Hepatic stellate cell (primary cell): Measurements from ENCODE around the gene NARS2.
"Not testable (repeated sequence)": the region's sequence is repeated elsewhere in the genome, so short reads cannot be mapped to it uniquely, and the experiment has no call there.

Experiments
- DNase-seq: peaks from one replicate; pipeline ENCODE4 v3.0.0; 2011; ENCODE audit warnings: low spot score

Gene NARS2, protein sequence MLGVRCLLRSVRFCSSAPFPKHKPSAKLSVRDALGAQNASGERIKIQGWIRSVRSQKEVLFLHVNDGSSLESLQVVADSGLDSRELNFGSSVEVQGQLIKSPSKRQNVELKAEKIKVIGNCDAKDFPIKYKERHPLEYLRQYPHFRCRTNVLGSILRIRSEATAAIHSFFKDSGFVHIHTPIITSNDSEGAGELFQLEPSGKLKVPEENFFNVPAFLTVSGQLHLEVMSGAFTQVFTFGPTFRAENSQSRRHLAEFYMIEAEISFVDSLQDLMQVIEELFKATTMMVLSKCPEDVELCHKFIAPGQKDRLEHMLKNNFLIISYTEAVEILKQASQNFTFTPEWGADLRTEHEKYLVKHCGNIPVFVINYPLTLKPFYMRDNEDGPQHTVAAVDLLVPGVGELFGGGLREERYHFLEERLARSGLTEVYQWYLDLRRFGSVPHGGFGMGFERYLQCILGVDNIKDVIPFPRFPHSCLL

DNA sequence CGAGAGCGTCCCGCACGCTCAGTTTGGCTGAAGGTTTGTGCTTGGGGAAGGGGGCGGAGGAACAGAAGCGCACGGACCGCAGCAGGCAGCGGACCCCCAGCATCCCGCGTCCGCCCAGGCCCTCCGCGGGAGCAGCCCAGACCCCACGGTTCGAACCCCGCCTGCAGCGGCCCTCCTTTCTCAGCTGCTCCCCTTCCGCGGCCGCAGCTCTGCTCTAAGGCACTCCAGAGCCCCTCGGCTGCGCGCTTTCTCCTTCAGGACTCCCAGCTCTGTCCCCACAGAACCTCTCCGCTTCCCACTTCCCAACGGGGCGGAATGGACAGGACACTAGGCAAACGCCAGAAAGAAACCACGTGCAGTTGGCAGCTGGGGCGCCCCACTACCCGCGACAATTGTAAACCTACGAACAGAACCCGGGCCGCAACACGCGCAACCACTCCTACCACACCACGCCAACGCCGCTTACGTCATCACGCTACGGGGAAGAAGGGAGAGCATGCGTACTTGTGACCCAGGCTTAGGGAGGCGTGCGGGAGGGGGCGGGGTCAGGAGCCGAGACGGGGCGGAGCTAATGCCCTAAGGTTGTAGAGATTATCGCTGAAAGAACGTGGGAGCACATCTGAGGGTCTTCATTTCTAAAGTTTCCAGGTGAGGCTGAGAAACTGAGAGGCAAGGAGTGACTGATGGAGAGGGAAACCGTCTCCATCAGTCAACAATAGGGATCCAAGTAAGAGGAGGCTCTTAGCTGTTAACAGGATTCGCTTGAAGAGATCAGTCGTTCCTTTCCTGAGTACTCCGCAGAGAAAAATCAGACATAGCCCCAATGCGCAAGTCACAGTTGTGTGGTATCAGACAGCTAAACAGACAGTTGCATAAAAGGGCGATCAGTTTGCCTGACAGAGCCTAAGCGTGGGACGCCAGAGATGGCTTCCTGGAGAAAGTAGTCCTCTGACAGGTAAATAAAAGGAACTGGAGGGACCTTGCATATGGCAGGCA, at the start of gene NARS2:
Gene NARS2 (minus strand): TSS at position 479 of the 996 bp plus-strand sequence. CDS start 376 bp downstream, at position 103.
- DNase-seq = peak; percentile 96

DNA sequence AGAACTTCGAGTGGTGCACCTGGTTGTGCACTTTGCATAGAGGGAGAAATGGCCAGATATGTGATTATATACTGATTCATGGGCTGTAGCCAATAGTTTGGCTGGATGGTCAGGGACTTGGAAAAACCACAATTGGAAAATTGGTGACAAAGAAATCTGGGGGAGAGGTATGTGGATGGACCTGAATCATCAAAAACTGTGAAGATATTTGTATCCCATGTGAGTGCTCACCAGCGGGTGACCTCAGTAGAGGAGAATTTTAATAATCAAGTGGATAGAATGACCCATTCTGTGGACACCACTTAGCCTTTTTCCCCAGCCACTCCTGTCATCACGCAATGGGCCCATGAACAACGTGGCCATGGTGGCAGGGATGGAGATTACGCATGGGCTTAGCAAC, 48.0 kb upstream of the NARS2 start:
- no peak for DNase-seq

DNA sequence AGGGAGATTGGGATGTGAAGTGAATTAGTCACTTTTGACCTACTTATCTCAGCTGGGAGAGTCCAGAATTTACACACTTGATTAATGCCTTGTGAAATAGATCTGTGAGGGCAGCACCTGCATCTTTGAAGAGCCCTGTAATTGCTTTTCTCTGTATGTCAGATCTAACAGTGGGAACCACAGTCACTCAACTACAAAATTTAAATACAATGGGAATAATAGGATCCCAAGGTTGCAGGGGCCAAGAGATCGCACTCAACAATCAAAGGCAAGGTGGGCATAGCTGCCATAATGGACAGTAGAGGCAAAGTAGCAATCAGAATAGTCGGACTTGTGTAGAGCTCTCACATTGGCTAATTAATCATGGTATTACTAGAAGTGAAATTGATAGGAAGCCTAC, 45.5 kb upstream of the NARS2 start:
- DNase-seq = no peak

DNA sequence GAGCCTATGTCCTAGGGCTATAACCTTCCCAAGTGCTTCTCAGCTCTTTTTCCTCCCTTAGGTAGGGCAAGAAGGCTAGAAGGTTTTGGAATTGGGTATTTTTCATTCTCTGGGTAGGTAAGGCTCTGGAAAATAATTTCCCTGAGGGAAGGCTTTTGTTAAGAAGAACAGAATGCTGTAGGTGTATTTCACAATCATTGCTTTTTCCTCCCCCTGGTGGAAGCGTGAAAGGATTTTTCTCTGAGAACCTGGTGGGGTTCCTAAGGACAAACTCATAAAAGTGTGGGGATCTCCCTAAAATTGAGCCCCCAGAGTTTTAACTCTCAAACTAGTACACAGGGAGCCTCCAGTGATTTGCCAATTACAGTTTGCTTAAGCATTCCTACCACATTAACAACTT, 41.1 kb upstream of the NARS2 start:
- DNase-seq = no peak

DNA sequence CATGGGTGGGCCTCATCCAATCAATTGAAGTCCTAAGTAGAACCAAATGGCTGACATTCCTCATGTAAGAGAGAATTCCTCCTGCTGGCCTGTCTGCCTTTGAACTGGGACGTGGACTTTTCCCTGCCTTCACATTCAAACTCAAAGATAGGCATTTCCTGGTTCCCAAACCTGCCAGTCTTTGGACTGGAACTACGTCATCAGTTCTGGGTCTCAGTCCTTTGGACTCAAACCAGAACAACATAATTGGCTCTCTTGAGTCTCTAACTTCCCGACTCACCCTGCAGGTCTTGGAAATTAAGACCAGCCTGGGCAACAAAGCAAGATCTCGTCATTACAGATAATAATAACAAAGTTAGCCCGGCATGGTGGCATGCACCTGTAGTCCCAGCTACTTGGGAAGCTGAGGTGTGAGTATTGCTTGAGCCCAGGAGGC, 38.7 kb upstream of the NARS2 start:
- DNase-seq = no peak

DNA sequence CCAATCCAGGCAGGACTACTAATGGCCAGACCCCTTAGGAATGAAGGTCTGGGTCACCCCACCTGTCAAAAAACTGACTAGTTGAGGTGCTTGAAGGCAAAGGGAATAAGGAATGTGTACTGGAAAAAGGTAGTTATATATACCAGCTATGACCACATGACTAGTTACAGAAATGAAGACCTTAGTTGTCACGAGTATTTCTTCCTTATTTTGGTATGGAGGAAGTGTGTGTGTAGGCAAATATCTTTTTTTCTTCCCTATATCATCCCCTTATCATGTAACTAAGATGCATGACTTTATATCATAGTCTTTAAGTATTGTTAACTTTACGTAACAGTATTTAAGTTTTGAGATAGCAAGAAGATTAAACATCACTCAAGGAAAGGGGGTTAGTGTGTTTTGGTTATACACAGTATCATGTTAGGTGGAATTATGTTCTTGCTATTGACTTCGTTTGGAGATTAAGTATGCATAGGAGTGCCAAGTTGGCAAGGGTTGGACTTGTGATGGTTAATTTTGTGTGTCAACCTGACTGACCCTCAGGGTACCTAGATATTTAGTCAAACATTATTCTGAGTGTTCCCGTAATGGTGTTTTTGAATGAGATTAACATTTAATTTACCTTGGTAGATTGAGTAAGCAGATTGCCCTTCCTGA, 38.2 kb upstream of the NARS2 start:
- no peak for DNase-seq

DNA sequence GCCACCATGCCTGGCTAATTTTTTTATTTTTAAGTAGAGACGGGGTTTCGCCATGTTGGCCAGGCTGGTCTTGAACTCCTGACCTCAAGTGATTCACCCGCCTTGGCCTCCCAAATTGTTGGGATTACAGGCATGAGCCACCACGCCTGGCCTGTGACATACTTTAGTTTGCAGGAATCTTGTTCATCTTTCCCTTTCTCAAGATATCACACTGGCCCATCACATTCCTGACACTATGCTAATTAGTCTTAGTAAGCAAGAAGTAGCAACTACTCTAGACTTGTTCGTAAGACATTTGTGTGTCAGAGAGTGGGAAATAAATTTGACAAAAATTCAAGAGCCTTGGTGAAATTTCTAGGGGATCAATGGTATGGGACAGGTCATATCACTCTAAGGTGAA, 34.7 kb upstream of the NARS2 start:
- DNase-seq = not testable (repeated sequence)

DNA sequence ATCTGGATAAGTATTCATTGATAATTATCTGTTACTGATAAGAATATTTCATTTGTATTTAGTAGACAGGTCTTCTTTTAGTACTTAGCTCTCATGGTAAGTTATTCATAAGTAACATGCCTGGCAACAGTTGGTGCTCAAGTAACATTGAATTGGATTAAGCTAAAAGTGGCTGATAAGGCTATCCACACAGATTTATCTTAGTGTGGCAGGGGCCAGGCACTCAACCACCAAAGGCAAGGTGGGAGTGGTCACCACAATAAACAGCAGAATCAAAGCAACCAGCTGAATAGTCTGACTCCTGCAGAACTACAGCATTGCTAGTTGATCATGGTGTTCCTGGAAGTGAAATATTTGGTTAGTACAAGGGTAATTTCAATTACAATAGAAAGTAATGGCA, 33.0 kb upstream of the NARS2 start:
- no peak for DNase-seq

DNA sequence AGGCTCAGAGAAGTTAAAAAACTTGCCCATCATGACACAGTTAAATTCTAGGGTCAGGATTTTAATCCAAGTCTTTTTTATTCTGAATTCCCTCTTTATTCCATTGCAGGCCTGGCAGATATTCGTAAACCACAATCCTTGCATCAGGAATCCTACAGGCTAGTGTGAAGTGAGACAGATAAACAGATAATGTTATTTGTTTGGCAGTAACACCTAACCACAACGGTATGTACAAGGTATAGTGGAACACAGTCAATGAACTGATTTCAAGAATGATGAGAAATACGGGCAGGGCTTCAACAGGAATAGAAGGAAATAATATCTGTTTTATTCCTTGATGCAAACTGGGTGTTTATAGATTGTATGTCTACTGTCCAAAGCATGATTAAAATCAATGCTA, 32.0 kb upstream of the NARS2 start:
- no peak for DNase-seq

DNA sequence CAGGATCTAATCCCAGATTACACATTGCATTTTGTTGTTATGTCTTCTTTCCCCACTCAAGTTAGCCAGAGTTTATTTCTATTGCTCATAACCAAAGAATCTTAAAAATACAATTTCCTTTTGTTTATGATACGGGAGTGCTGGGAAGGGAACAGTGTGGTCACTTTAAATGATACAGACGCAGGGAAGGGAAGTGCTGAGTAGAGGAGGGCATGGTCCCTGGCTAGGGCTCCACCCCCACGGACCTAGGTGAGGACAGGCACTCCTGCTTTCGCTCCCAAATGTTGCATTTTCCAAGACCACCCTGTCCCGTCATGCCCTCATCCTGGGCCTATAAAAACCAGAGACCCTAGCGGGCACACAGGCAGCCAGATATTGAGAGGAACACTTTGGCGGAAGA, 30.6 kb upstream of the NARS2 start:
- DNase-seq = no peak

DNA sequence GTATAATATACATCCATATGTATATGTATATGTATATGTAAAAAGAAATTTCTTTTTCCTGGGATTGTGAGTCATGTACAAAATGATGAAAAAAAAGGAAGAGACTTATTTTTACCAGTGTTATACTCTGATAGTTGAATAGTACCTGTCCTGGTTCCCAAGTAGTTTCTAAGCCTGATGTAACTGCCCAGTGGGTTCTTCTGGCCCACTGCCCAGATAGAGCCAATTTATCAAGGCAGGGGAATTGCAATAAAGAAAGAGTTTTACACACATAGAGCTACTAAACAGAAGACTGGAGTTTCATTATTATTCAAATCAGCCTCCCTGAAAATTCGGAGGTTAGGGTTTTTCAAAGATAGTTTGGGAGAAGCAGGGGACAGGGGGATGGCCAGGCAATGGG, 29.1 kb upstream of the NARS2 start:
- DNase-seq = no peak

DNA sequence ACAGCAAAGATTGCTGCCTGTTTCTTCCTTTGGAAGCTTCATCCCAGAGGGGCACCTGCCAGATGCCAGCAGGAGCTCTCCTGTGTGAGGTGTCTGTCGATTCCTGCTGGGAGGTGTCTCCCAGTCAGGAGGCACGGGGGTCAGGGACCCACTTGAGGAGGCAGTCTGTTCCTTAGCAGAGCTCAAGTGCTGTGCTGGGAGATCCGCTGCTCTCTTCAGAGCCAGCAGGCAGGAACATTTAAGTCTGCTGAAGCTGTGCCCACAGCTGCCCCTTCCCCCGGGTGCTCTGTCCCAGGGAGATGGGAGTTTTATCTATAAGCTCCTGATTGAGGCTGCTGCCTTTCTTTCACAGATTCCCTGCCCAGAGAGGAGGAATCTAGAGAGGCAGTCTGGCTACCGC, 28.1 kb upstream of the NARS2 start:
- DNase-seq = not testable (repeated sequence)

DNA sequence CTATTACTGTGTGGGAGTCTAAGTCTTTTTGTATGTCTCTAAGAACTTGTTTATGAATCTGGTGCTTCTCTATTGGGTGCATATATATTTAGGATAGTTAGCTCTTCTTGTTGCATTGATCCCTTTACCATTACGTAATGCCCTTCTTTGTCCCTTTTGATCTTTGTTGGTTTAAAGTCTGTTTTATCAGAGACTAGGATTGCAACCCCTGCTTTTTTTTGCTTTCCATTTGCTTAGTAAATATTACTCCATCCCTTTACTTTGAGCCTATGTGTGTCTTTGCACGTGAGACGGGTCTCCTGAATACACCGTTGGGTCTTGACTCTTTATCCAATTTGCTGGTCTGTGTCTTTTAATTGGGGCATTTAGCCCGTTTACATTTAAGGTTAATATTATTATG, 26.4 kb upstream of the NARS2 start:
- DNase-seq = not testable (repeated sequence)

DNA sequence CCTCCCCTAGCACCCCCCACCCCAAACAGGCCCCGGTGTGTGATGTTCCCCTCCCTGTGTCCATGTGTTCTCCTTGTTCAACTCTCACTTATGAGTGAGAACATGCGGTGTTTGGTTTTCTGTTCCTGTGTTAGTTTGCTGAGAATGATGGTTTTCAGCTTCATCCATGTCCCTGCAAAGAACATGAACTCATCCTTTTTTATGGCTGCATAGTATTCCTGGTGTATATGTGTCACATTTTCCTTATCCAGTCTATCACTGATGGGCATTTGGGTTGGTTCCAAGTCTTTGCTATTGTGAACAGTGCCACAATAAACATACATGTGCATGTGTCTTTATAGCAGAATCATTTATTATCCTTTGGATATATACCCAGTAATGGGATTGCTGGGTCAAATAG, 22.9 kb upstream of the NARS2 start:
- DNase-seq = not testable (repeated sequence)

DNA sequence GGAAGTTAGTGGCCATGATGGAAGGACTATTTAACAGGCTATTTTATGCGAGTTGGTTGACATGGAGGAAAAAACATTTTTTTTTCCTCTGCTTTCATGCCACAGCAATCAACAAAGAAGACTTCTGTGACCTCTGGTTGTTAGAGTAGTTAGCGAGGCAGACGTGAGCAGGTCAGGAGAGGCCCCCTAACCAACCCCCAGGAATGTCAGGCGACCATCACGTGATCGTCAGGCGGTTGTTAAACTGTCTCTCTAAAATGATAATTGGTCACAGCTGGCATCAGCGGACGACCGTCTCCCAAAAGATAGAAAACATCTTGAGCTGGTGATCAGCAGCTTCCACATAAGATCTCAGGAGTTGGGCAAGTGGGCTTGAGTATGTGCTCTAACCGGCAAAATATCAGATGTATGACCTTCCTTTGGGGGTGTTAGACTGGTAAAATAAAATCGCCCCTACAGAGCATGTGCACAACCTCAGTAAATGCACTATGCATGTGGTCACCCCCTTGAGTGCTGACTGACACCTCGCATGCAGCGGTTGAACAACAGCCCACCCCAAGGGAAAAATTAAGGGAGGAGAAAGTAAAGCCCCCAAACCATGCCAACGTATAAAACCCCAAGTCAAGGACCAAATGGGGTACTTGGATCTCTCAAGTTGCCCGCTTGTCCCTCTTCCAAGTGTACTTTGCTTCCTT, 20.9 kb upstream of the NARS2 start:
- DNase-seq = no peak

DNA sequence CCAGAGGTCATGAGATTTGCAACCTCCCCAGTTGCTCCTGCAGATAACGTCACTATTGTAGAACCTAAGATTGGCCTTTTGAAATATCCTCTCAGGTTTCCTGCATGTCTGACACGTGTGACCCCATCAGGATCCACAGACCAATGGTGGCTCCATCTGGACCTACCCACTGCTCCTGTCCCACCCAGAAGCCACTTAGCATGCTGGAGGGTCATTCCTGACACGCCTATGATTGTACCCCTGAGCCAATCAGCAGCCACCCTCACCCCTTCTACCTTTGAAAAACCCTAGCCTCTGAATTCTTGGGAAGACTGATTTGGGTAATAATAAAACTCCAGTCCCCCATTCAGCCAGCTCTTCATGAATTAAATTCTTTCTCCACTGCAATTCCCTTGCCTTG, 20.1 kb upstream of the NARS2 start:
- no peak for DNase-seq

DNA sequence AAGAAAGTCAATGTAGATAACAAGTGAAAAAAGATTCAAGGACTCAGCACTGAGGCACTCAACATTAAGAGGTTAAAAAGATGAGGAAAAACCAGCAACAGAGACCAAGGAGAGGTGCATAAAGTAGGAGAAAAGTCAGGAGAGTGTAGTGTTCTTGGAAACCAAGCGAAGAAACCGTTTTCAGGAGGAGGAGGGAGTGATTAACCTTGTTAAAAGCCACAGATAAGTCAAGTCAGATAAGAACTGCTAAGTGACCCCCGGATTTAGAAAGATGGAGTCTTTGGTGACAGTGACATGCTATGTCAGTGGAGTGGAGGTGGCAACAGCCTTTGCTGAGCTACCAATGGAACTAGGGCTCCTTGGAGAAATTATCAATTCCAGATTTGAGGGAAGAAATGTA, 13.9 kb upstream of the NARS2 start:
- no peak for DNase-seq

DNA sequence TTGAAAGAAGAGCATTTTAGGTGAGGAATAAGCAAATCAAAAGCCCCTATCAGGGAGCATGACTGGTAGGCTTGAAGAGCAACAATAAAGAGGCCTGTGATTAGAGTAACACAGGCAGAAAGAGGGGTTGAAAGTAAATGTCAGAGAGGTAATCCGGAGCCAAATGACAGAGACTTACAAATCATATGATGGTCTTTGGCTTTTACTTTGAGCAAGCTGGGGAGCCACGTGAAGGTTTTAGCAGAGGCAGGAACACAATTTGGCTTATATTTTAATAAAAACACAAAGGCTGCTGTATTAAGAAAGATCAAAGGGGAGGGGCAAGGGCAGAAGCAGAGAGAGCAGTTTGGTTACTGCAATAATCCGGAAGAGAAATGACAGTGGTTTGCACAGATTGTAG, 12.8 kb upstream of the NARS2 start:
- DNase-seq = no peak

DNA sequence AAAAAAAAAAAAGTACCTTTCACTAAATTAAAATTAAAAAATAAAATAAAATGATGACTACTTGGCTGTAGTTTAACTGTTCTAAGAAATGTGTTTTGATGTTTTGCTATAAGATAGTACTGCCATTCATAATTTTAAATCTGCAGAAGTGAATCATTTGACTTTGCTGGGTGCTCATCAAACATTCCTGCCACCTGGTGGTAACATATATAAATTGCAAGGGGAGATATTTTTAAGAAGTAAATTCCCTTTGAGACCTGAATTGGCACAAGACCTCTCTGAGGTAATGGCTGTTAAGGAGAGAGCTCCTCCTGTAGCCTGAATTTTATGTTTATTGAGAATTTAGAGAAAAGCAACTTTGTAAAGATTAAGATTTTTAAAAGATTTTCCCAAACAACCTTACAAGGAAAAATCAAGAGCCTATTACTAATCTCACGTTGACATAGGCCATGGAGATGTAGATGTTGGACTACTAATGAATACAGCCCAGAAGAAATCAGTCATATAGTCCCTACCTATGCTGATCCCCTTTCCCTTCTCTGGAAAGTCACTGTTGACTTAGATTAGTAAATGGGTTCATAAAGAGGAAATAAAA, 11.9 kb upstream of the NARS2 start:
- no peak for DNase-seq

DNA sequence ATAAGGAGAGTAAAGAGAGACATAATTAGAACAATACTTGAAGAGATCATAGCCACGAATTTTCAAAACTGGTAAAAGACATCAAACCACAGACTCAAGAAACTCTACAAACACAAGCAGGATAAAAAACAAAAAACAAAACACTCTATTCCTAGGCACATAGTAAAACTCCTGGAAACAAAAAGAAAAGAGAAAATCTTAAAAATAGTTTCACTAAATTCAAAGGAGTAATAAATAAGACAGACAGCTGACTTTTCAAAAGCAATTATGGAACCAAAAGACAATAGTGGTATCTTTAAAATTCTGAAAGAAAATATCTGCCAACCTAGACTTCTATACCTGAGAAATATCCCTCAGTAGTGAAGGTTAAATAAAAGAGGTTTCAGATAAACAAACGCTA, 9.2 kb upstream of the NARS2 start:
- no peak for DNase-seq

DNA sequence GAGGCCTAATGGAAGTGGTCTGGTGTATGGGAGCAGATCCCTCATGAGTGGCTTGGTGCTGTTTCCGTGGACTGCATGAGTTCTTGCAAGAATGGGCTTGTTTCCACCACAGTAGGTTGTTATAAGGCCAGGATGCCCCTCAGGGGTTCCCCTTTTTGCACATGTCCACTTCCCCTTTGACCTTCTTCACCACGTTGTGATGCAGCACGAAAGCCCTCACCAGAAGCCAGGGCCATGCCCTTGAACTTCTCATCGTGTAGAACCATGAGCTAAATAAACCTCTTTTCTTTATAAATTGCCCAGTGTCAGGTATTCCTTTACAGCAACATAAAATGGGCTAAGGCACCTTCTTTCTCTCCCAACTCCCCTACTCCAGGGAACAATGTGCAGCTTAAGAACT, 2.8 kb upstream of the NARS2 start:
- no peak for DNase-seq
